Stomach smooth muscle (tissue), 2 donors: ENCODE results near the gene PDE6D.
"Not testable (repeated sequence)": the region's sequence is repeated elsewhere in the genome, so short reads cannot be mapped to it uniquely, and the experiment has no call there.

Experiments
- H3K27ac ChIP-seq: one replicate; pipeline ENCODE4 v1.7.0; 2013; ENCODE audit warnings: mild to moderate bottlenecking, low read length, inconsistent platforms
- H3K27me3 ChIP-seq, 2 donors: one replicate each; pipeline ENCODE4 v1.7.0; 2013; ENCODE audit warnings: low read length in 2 of 2; ENCODE audit not compliant: insufficient read depth in 2 of 2, control insufficient read depth in 1 of 2
- H3K36me3 ChIP-seq, 2 donors: one replicate each; pipeline ENCODE4 v1.7.0; 2013; ENCODE audit warnings: low read length in 2 of 2; ENCODE audit not compliant: control insufficient read depth in 2 of 2, insufficient read depth in 2 of 2
- H3K4me1 ChIP-seq: one replicate; pipeline ENCODE4 v1.7.0; 2013; ENCODE audit warnings: low read length; ENCODE audit not compliant: control insufficient read depth, insufficient read depth
- H3K4me3 ChIP-seq, 2 donors: one replicate each; pipeline ENCODE4 v1.7.0; 2013; ENCODE audit warnings: low read length in 2 of 2
- H3K9ac ChIP-seq, 2 donors: one replicate each; pipeline ENCODE4 v1.7.0; 2013; ENCODE audit warnings: low read length in 2 of 2, mild to moderate bottlenecking in 1 of 2
- H3K9me3 ChIP-seq, 2 donors: one replicate each; pipeline ENCODE4 v1.7.0; 2013; ENCODE audit warnings: low read length in 2 of 2; ENCODE audit not compliant: control insufficient read depth in 2 of 2
- donor health status: healthy.
- donor health status: Pancreatic carcinoma.

The PDE6D gene

DNA sequence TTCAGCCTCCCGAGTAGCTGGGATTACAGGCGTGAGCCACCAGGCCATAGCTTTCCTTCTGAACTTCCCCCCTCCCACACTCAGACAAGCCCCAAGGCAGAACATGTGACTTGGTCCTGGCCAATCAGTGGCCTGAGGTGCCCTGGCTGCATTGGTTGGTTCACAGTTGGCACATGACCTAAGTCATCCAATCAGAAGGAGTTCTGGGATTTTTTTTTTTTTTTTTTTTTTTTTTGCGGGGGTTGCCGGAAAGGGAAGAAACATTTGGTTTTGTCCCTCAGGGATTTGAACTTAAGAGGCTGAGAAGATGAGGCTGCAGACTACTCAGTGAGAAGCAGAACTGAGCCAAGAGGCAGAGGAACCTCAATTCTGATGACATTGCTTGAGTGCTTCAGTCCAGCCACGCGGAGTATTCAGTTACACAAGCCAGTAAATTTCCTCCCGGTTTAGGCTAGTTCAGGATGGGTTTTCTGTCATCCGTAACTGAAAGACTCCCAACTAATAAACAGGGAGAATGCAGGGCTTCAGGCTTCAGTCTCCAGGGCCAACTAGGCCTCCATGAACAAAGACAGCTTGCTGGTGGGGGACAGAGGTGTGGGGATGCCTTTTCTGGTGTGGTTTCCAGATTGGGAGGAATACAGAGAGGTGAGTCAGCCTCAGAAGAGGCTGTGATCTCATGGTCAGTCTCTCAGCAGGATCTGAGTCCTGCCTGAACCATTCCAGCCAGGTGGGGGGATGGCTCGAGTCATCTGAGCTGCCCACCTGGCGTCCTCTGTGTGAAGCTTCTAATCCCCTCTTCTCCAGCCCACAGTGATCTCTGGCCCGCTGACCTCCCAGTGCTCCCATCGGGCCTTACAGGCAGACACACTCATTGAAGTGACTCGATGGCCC is 63.6 kb downstream of the PDE6D start:
- Histone ChIP-seq H3K36me3 (peaks cover under 1 to 4% of the 10 kb centered on the region in 2 donors), H3K9me3 (no peaks in the 10 kb centered on the region), H3K27ac (no peak overlapping the region), H3K4me1 (peaks cover 15% of the 10 kb centered on the region), H3K4me3 (no peak overlapping the region), H3K9ac (no peak overlapping the region), H3K27me3 (peaks cover 0 to 2% of the 10 kb centered on the region in 2 donors)

DNA sequence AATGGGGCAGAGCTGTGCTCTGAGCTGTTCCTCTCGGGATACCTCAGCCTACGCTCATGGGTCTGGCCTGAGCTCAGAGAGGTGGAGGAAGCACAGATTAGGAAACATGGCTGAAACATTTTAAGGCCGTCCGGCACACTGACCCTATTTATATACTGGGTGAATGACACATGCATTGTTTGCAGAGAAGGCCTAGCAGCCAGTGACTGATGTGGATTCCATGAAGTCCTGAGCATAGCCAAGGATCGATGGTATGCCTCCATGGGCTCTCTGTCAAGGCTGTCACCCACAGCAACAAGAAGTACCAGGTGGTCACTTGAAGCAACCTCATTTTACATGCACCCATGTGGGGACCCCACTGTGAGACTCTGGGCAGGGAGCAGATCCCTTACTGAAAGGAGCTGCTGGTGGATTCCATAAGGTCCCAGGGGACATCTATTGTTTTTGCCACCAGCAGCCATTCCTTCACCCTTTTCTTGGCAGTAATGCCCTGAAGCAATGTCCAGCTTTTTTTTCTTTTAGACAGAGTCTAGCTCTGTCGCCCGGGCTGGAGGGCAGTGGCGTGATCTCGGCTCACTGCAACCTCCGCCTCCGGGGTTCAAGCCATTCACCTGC is 64.3 kb downstream of the PDE6D start:
- H3K36me3 ChIP-seq = peaks cover 7 to 12% of the 10 kb centered on the region in 2 donors

DNA sequence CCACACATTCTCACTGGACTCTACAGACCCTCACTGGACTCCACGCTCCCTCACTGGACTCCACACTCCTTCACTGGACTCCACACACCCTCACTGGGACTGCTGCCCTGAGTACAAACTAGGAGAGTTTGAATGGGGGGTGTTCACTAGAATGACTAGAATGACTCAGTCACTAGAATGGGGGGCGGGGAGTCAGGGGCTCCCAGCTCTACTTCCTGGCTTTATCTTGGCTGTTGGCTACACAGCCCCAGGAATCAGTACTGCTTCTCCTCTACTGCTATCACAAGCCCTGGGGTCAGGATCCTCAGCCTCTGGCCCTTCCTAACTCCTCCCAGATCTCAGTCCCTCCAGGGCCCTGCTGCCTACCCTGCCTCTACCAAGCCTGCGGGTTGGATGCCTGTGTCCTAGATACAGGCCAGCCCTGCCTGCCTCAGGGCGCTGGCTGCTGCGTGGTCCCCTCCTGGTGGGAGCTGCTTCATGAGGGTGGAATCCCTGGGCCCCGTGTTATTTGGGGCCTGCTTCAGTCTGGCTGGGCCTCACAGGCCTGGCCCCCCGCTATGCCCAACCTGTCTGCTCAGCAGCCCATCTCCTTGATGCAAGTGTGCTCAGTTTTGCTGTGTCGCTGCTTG is 65.0 kb downstream of the PDE6D start:
- Histone ChIP-seq H3K27me3 (peaks cover 0 to 2% of the 10 kb centered on the region in 2 donors), H3K4me1 (peaks cover 29% of the 10 kb centered on the region), H3K27ac (no peak overlapping the region), H3K36me3 (peaks cover 9 to 15% of the 10 kb centered on the region in 2 donors), H3K9ac (no peak overlapping the region), H3K9me3 (no peaks in the 10 kb centered on the region), H3K4me3 (no peak overlapping the region)

More for the DNA sequence above, 64.3 kb downstream of the PDE6D start:
- no peak overlapping the region for H3K27ac ChIP-seq
- H3K9me3 ChIP-seq = no peaks in the 10 kb centered on the region
- H3K4me1 ChIP-seq = peaks cover 22% of the 10 kb centered on the region
- H3K27me3 ChIP-seq = peaks cover 0 to 2% of the 10 kb centered on the region in 2 donors
- H3K4me3 ChIP-seq = no peak overlapping the region
- H3K9ac ChIP-seq = no peak overlapping the region

DNA sequence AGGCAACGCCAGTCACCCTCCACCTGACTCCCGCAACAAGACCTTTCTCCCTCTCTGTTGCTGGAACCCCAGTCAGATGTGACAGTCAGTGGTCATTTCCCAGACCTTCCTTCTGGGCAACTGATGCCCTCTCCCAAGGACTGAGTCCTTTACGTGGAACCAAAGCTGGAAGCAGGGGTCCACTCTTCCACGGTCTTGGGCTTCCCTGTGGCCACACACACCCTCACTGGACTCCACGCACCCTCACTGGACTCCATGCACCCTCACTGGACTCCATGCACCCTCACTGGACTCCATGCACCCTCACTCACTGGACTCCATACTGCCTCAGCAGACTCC is 65.6 kb downstream of the PDE6D start:
- Histone ChIP-seq H3K27ac (no peak overlapping the region), H3K9ac (no peak overlapping the region)

DNA sequence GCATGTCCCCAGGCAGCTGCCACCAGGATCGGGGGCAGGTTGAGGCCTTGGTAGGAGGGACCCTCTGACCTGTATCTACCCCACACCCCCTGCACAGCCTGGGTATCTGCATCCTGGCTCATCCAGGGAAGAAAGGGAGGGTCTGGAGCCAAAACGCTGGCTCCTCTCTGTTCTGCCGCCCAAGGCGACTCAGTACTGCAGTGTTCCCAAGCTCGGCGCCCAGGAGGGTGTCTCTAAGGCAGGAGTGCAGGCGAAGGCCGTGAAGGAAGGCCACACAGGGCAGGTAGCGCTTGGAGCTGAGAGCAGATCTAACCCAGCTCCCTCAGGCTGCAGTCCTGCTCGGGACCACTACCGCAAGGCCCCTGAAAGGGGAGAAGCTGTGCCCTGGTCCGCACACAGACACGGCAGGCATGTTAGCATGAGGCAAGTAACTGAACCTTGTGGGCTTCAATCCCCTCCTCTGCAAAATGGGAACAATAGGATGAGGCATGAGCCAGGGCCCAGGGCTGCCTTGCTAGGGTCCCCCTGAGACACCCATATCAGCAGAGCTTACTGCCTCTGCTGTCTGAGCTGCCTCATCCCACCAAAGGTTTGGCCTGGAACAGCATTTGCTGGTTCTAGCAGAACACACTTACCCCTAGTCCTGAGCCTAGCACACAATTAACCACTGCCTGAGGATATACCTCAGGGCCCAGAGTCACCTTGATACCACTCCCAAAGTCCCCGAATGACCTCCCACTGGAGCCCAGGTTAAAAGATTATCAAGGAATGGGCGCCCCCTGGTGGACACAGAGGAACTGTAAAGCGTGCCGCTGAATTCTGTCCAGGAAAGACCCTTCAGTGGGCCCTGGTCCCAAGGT is 66.2 kb downstream of the PDE6D start:
- H3K27me3 ChIP-seq = peaks cover 0 to 2% of the 10 kb centered on the region in 2 donors
- H3K27ac ChIP-seq = peak overlapping the region; percentile 74
- H3K9ac ChIP-seq = peak overlapping the region in 1 of 2 donors; percentile 36
- no peaks in the 10 kb centered on the region for H3K9me3 ChIP-seq
- H3K36me3 ChIP-seq = peaks cover 9 to 15% of the 10 kb centered on the region in 2 donors
- no peak overlapping the region for H3K4me3 ChIP-seq
- H3K4me1 ChIP-seq = peaks cover 36% of the 10 kb centered on the region

More for the DNA sequence above, 65.6 kb downstream of the PDE6D start:
- Histone ChIP-seq H3K27me3 (peaks cover 0 to 2% of the 10 kb centered on the region in 2 donors), H3K4me1 (peaks cover 34% of the 10 kb centered on the region), H3K36me3 (peaks cover 9 to 15% of the 10 kb centered on the region in 2 donors), H3K4me3 (no peak overlapping the region), H3K9me3 (no peaks in the 10 kb centered on the region)

DNA sequence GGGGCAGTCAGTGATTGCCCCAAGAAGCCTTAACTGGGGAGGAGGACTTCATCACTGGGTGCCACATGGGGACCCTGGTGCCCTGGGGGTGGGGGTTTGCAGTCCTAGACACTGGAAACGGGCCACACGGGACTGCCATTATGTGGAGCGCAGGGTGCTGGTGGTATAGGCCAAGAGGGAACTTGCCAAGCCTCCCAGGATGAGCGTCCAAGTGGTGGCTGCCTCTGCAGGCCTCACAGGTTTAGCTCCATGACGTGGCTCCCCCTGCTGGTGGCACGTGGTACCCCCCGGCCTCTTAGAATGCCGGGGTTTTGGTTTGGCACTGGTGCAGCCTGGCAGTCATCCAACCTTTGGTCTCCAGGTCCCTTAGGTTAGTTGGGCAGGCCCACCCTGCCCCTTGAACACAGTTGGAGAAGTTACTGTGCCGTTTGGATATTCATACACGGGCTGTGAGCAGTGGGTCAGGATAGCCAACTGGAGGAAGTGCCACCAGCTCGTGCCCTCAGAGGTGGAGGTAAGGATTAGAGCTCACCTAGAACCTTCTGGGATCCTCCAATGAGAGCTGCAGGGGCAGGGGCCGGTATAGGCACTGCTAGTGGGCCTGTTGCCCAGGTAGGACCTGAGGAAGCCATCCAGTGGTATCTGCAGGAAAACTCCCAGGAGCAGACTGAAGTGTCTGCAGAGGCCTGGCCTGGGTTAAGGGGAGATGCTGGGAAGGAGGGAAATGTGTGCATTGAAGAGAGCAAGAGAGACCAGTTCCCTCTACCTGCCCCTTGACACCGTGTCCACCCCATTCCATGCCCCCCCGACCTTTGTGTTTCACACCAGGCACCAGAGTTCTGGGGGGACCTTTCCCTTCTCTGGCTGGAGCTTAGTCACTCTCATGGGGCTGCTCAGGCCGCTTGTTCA is 67.1 kb downstream of the PDE6D start:
- H3K9me3 ChIP-seq = no peaks in the 10 kb centered on the region
- H3K36me3 ChIP-seq = peaks cover 9 to 15% of the 10 kb centered on the region in 2 donors
- H3K27ac ChIP-seq = peak overlapping the region; percentile 74
- no peak overlapping the region for H3K4me3 ChIP-seq
- peak overlapping the region; percentile 9 to 29 for H3K9ac ChIP-seq
- peaks cover 39% of the 10 kb centered on the region for H3K4me1 ChIP-seq
- peaks cover 0 to 2% of the 10 kb centered on the region in 2 donors for H3K27me3 ChIP-seq

DNA sequence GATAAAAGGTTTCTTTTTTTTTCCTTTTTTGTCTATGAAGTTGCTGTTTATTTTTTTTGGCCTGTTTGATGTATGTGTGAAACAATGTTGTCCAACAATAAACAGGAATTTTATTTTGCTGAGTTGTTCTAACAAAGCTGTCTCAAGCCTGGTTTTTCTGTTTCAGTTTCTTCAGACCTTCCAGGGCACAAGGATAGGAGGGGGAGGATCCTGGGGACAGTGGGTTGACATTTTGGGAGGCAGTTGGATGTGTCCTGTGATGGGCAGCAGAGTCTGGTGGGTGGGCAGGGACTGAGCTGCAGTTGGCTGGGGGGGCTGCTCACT is 67.7 kb downstream of the PDE6D start:
- peaks cover 39% of the 10 kb centered on the region for H3K4me1 ChIP-seq
- H3K27ac ChIP-seq = peak overlapping the region; percentile 74
- peak overlapping the region; percentile 9 to 29 for H3K9ac ChIP-seq
- not testable (repeated sequence) for H3K27me3 ChIP-seq, H3K9me3 ChIP-seq, H3K4me3 ChIP-seq
- H3K36me3 ChIP-seq = peaks cover 9 to 15% of the 10 kb centered on the region in 2 donors

DNA sequence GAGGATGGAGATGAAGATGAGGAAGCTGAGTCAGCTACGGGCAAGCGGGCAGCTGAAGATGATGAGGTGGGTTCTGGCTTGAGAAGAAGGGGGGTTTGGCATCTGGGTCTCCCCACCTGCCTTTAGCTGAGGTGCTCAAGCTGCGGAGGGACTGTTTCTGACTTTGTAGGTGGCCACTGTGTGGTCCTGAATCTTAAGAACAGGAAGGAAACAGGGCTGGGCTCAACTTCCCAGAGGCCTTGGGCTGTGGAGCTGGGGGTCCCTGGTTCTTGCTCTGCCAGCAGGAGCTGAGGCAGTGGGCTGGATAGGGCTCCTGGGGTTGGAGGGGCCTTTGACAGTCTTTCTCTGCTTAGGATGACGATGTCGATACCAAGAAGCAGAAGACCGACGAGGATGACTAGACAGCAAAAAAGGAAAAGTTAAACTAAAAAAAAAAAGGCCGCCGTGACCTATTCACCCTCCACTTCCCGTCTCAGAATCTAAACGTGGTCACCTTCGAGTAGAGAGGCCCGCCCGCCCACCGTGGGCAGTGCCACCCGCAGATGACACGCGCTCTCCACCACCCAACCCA is 68.5 kb downstream of the PDE6D start:
- Histone ChIP-seq H3K36me3 (peaks cover 9 to 15% of the 10 kb centered on the region in 2 donors), H3K9ac (peak overlapping the region in 1 of 2 donors; percentile 58), H3K27ac (peak overlapping the region; percentile 69), H3K4me3 (peak overlapping the region in 1 of 2 donors; percentile 87), H3K4me1 (peaks cover 42% of the 10 kb centered on the region)
- H3K9me3 ChIP-seq, H3K27me3 ChIP-seq: not testable (repeated sequence)

DNA sequence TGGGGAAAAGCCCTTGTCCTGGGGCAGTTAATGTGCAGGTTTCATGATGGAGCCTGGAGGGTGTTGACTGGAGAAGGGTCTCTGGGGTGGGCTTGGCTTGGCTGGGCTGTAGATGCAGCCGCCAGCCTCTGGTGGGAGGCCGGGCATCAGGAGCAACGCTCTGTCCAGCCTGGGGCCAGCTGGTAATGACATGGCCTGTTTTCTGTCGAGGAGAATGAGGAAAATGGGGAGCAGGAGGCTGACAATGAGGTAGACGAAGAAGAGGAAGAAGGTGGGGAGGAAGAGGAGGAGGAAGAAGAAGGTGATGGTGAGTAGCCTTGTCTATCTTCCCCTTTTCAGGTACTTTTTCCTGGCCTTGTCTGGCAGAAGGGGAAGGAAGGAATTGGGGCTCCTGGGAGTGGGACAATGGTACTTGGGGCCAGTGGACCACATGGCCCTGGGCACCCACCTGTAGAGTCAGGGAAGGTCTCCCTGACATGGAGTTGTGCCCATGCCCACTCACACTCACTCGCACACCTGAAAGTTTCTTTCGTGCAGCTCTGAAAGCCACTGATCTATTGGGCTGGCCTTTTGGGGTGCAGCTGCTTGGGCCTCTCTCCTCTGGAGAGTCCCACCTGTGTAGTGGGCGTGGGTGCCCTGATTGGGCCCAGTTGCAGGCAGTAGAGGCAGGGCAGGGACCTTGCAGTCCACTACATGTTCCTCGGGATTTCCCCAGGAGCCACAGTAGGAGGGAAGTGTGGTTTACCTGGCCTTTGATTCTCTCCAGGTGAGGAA is 69.2 kb downstream of the PDE6D start:
- Histone ChIP-seq H3K9ac (peak overlapping the region; percentile 72 to 97), H3K36me3 (peaks cover 9 to 15% of the 10 kb centered on the region in 2 donors), H3K4me3 (peak overlapping the region; percentile 69 to 87), H3K4me1 (peaks cover 46% of the 10 kb centered on the region), H3K27me3 (no peaks in the 10 kb centered on the region), H3K9me3 (no peaks in the 10 kb centered on the region), H3K27ac (peak overlapping the region; percentile 69)
